CD4-positive, CD25-positive, alpha-beta regulatory T cell (primary cell): ENCODE data around the gene MRFAP1. TPM values are rescaled to one million over a fixed set of nuclear protein-coding genes. Genes with fewer than 3 reads are reported as not detected.
A peak's percentile ranks its signal among the peaks of the same experiment; 100 is the strongest.
"Not testable (repeated sequence)": the region's sequence is repeated elsewhere in the genome, so short reads cannot be mapped to it uniquely, and the experiment has no call there.

Source experiments
- ATAC-seq, 2 donors: fragments of 150-1000 bp; cut with Tn5 transposase; one replicate each; pipeline ENCODE4 v1.10.0; 2021; ENCODE audit warnings: low read depth in 2 of 2, moderate number of reproducible peaks in 2 of 2, moderate library complexity in 1 of 2
- DNase-seq, 3 donors: peaks; one replicate each; pipeline versions ENCODE4 v3.0.0 to v3.0.0-alpha.2; 2012 to 2022; ENCODE audit warnings: mixed read lengths in 1 of 3
- H3K27ac ChIP-seq: one replicate; pipeline ENCODE4 v1.7.0; 2013; ENCODE audit warnings: mild to moderate bottlenecking, low read length; ENCODE audit not compliant: insufficient read depth, poor library complexity, severe bottlenecking
- H3K27me3 ChIP-seq: one replicate; pipeline ENCODE4 v1.7.0; 2013; ENCODE audit warnings: low read length; ENCODE audit not compliant: control insufficient read depth, insufficient read depth
- H3K36me3 ChIP-seq: one replicate; pipeline ENCODE4 v1.7.0; 2013; ENCODE audit warnings: mild to moderate bottlenecking, low read length, moderate library complexity; ENCODE audit not compliant: control insufficient read depth, insufficient read depth
- H3K4me1 ChIP-seq: 2 replicates; pipeline ENCODE4 v1.7.0; 2013; ENCODE audit warnings: mild to moderate bottlenecking, low read length; ENCODE audit not compliant: insufficient read depth, control insufficient read depth, poor library complexity, severe bottlenecking
- H3K4me3 ChIP-seq: one replicate; pipeline ENCODE4 v1.7.0; 2013; ENCODE audit warnings: low read depth, mild to moderate bottlenecking, low read length, moderate library complexity
- H3K9me3 ChIP-seq, 2 experiments: 1 replicate in 1 of 2; 2 replicates in 1 of 2; pipeline ENCODE4 v1.7.0; 2013; ENCODE audit warnings: low read length in 2 of 2, mild to moderate bottlenecking in 1 of 2, moderate library complexity in 1 of 2; ENCODE audit not compliant: control insufficient read depth in 2 of 2
- H3K27ac Mint-ChIP-seq, 3 donors: one replicate each; pipeline ENCODE4 v1.8.0; 2020 to 2022; ENCODE audit warnings: mild to moderate bottlenecking in 3 of 3, mixed read lengths in 3 of 3, moderate library complexity in 2 of 3
- H3K27me3 Mint-ChIP-seq: one replicate; pipeline ENCODE4 v1.8.0; 2022; ENCODE audit warnings: mild to moderate bottlenecking, mixed read lengths
- H3K36me3 Mint-ChIP-seq: one replicate; pipeline ENCODE4 v1.8.0; 2020; ENCODE audit warnings: mixed read lengths
- H3K4me1 Mint-ChIP-seq, 4 donors: one replicate each; pipeline ENCODE4 v1.8.0; 2020 to 2022; ENCODE audit warnings: mixed read lengths in 4 of 4, mild to moderate bottlenecking in 1 of 4
- H3K4me3 Mint-ChIP-seq, 4 donors: one replicate each; pipeline ENCODE4 v1.8.0; 2020 to 2022; ENCODE audit warnings: mild to moderate bottlenecking in 4 of 4, mixed read lengths in 4 of 4, moderate library complexity in 3 of 4
- H3K9me3 Mint-ChIP-seq, 7 donors: one replicate each; pipeline ENCODE4 v1.8.0; 2020 to 2022; ENCODE audit warnings: mixed read lengths in 7 of 7, mild to moderate bottlenecking in 3 of 7, moderate library complexity in 2 of 7
- polyA plus RNA-seq, 4 donors: library from polyadenylated mRNA; unstranded; fragments of 300-500 nt; fragmentation: Illumina TruSeq; gene quantifications; one replicate each; pipeline ENCODE4 v1.2.3, GENCODE V29; 2021
- total RNA-seq: library from RNA; stranded (reverse); gene quantifications from one replicate; pipeline ENCODE4 v1.2.3, GENCODE V29; 2022

MRFAP1 gene
- total and polyA plus RNA-seq, 5 donors from 2014 or later, result 148 to 202 (median 186) TPM

DNA sequence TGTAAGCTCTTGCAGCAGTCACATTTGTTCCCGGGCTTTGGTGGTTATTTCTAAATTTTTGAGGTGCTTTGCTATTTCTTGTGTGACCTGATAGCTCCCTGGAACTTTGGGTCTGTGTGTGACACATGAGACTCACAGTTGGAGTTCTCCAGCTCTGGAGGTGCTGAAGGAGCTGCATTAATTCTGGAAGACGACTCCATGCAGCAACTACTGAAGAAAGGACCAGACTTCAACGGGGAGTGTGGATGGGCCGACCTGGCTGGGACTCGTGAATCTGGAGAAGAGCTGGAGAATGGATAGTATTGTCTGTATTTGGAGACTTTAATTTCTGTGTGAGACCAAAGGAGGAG is 1.5 kb downstream of the MRFAP1 start:
- peaks cover 15% of the 10 kb centered on the region for H3K27me3 Mint-ChIP-seq
- ATAC-seq, result no peak
- no peaks in the 10 kb centered on the region for H3K9me3 Mint-ChIP-seq
- Histone ChIP-seq H3K27me3 (no peaks in the 10 kb centered on the region), H3K4me3 (peak overlapping the region; percentile 96), H3K36me3 (peaks cover 16% of the 10 kb centered on the region), H3K4me1 (peaks cover 33% of the 10 kb centered on the region), H3K9me3 (no peaks in the 10 kb centered on the region), H3K27ac (peak overlapping the region; percentile 98)
- peak overlapping the region; percentile 99 to 100 (median 99) for H3K27ac Mint-ChIP-seq
- H3K36me3 Mint-ChIP-seq, result peaks cover 30% of the 10 kb centered on the region
- H3K4me1 Mint-ChIP-seq, result peaks cover 18 to 48% (median 34%) of the 10 kb centered on the region in 4 donors
- no peak for DNase-seq
- H3K4me3 Mint-ChIP-seq, result peak overlapping the region; percentile 97 to 100 (median 99)

DNA sequence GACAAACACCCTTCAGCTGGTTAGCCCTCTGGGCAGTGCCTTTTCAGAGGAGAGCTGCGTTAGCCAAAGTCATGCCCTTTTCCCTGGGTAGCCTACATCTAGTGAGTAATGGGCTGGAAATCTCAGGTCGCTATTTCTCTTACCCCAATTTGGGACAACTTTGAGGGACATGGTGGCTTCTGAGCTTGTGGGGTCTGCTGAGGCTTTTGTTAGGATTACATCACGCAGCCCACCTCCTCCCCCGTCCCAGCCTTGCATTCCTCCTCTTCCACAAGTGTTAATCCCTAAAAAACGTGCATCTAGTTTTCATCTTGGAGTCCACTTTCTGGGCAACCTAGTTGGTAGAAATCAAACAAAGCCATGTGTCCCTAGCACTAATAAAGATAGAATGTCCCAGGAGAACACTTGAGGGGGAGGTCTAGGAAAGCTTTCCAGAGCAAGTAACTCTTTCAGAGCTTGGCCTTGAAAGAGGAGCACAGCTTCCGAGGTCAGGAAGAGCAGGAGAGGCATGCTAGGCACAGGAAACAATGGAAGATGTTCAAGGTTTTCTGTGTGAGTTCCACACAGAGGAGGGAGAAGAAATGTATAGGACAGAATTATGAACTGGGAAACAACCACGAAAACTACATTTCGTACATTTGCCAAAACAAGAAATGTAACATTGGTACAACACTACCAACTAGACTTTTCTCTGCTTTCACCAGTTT is 2.8 kb downstream of the MRFAP1 start:
- peak overlapping the region; percentile 61 to 100 (median 99) for H3K27ac Mint-ChIP-seq
- peaks cover 18 to 48% (median 34%) of the 10 kb centered on the region in 4 donors for H3K4me1 Mint-ChIP-seq
- H3K4me3 Mint-ChIP-seq, result peak overlapping the region; percentile 74 to 100 (median 98)

GRCh38 chr4:6644792-6645530 is 4.5 kb downstream of the MRFAP1 start:
- H3K4me1 Mint-ChIP-seq, result peaks cover 18 to 48% (median 33%) of the 10 kb centered on the region in 4 donors
- peaks cover 30% of the 10 kb centered on the region for H3K36me3 Mint-ChIP-seq
- peak overlapping the region in 2 of 3 donors; percentile 57 to 99 for H3K27ac Mint-ChIP-seq
- H3K9me3 Mint-ChIP-seq, result no peaks in the 10 kb centered on the region
- H3K27me3 Mint-ChIP-seq, result peaks cover 15% of the 10 kb centered on the region
- ATAC-seq, result no peak
- DNase-seq, result no peak
- Histone ChIP-seq H3K4me1 (peaks cover 31% of the 10 kb centered on the region), H3K27ac (no peak overlapping the region), H3K4me3 (no peak overlapping the region), H3K9me3 (no peaks in the 10 kb centered on the region), H3K27me3 (no peaks in the 10 kb centered on the region), H3K36me3 (peaks cover 16% of the 10 kb centered on the region)
- H3K4me3 Mint-ChIP-seq, result peak overlapping the region in 1 of 4 donors; percentile 97

More for the DNA sequence above, 2.8 kb downstream of the MRFAP1 start:
- peaks cover 15% of the 10 kb centered on the region for H3K27me3 Mint-ChIP-seq
- no peaks in the 10 kb centered on the region for H3K9me3 Mint-ChIP-seq
- H3K36me3 Mint-ChIP-seq, result peaks cover 30% of the 10 kb centered on the region
- peak overlapping the region; percentile 96 for H3K4me3 ChIP-seq
- peaks cover 16% of the 10 kb centered on the region for H3K36me3 ChIP-seq
- DNase-seq, result no peak
- H3K27me3 ChIP-seq, result no peaks in the 10 kb centered on the region
- H3K4me1 ChIP-seq, result peaks cover 33% of the 10 kb centered on the region
- no peaks in the 10 kb centered on the region for H3K9me3 ChIP-seq
- ATAC-seq, result no peak
- H3K27ac ChIP-seq, result peak overlapping the region; percentile 98

- H3K27me3 Mint-ChIP-seq, result peaks cover 5% of the 10 kb centered on the region
- DNase-seq (no peak), ATAC-seq (no peak)
- no peak overlapping the region for H3K4me3 Mint-ChIP-seq
- Histone ChIP-seq H3K27ac (no peak overlapping the region), H3K27me3 (no peaks in the 10 kb centered on the region), H3K4me1 (peaks cover 16% of the 10 kb centered on the region), H3K4me3 (no peak overlapping the region), H3K9me3 (no peaks in the 10 kb centered on the region), H3K36me3 (peaks cover 13% of the 10 kb centered on the region)
- peak overlapping the region in 2 of 3 donors; percentile 7 to 59 for H3K27ac Mint-ChIP-seq
- peaks cover 11% of the 10 kb centered on the region for H3K36me3 Mint-ChIP-seq
- H3K4me1 Mint-ChIP-seq, result peaks cover 2 to 27% (median 19%) of the 10 kb centered on the region in 4 donors
- no peaks in the 10 kb centered on the region for H3K9me3 Mint-ChIP-seq
Observed at GRCh38 chr4:6647169-6647568, 6.7 kb downstream of the MRFAP1 start.

GRCh38 chr4:6647582-6648230 is 7.2 kb downstream of the MRFAP1 start:
- Mint-ChIP-seq H3K9me3 (no peaks in the 10 kb centered on the region), H3K4me1 (peaks cover 0 to 21% (median 15%) of the 10 kb centered on the region in 4 donors), H3K4me3 (no peak overlapping the region), H3K27ac (peak overlapping the region in 2 of 3 donors; percentile 7 to 59), H3K36me3 (peaks cover 6% of the 10 kb centered on the region), H3K27me3 (peaks cover 5% of the 10 kb centered on the region)
- Histone ChIP-seq H3K4me3 (no peak overlapping the region), H3K27me3 (no peaks in the 10 kb centered on the region), H3K27ac (no peak overlapping the region), H3K36me3 (peaks cover 7% of the 10 kb centered on the region), H3K4me1 (peaks cover 10% of the 10 kb centered on the region), H3K9me3 (no peaks in the 10 kb centered on the region)
- ATAC-seq (no peak), DNase-seq (no peak)

- Histone ChIP-seq H3K4me1 (no peaks in the 10 kb centered on the region), H3K4me3 (no peak overlapping the region), H3K36me3 (no peaks in the 10 kb centered on the region), H3K27me3 (no peaks in the 10 kb centered on the region), H3K27ac (no peak overlapping the region), H3K9me3 (no peaks in the 10 kb centered on the region)
- peaks cover 5% of the 10 kb centered on the region for H3K27me3 Mint-ChIP-seq
- no peaks in the 10 kb centered on the region for H3K9me3 Mint-ChIP-seq
- H3K4me1 Mint-ChIP-seq, result peaks cover 0 to 9% (median 2%) of the 10 kb centered on the region in 4 donors
- no peak for ATAC-seq
- DNase-seq, result no peak
- H3K27ac Mint-ChIP-seq, result no peak overlapping the region
- H3K36me3 Mint-ChIP-seq, result no peaks in the 10 kb centered on the region
- no peak overlapping the region for H3K4me3 Mint-ChIP-seq
Observed at GRCh38 chr4:6649216-6649615, 8.7 kb downstream of the MRFAP1 start.

GRCh38 chr4:6654211-6654610 is 13.7 kb downstream of the MRFAP1 start:
- H3K9me3 Mint-ChIP-seq, H3K27ac Mint-ChIP-seq, DNase-seq, H3K4me1 ChIP-seq, H3K4me3 ChIP-seq, H3K36me3 Mint-ChIP-seq, H3K27me3 ChIP-seq, H3K36me3 ChIP-seq, ATAC-seq, H3K27ac ChIP-seq, H3K9me3 ChIP-seq: not testable (repeated sequence)
- peaks cover 22% of the 10 kb centered on the region for H3K27me3 Mint-ChIP-seq
- H3K4me1 Mint-ChIP-seq, result peaks cover 0 to 13% (median 2%) of the 10 kb centered on the region in 4 donors
- H3K4me3 Mint-ChIP-seq, result peak overlapping the region in 1 of 4 donors; percentile 10
